Nephron (organoid): ENCODE results near the gene TBC1D24.

Source experiments
- H3K27ac Mint-ChIP-seq, 3 experiments: 2 replicates each; pipeline ENCODE4 v1.8.0; 2020; ENCODE audit warnings: mixed read lengths in 3 of 3, mild to moderate bottlenecking in 2 of 3, moderate library complexity in 1 of 3
- H3K27me3 Mint-ChIP-seq: 2 replicates; pipeline ENCODE4 v1.8.0; 2021; ENCODE audit warnings: low read depth, mild to moderate bottlenecking, moderate library complexity, mixed read lengths
- H3K36me3 Mint-ChIP-seq: 2 replicates; pipeline ENCODE4 v1.8.0; 2020; ENCODE audit warnings: low read depth, mixed read lengths
- H3K4me1 Mint-ChIP-seq: 2 replicates; pipeline ENCODE4 v1.8.0; 2020; ENCODE audit warnings: mixed read lengths
- H3K4me3 Mint-ChIP-seq, 3 experiments: 2 replicates each; pipeline ENCODE4 v1.8.0; 2020; ENCODE audit warnings: mild to moderate bottlenecking in 3 of 3, mixed read lengths in 3 of 3, moderate library complexity in 2 of 3
- H3K9me3 Mint-ChIP-seq: 2 replicates; pipeline ENCODE4 v1.8.0; 2020; ENCODE audit warnings: mixed read lengths
- TF ChIP-seq, protein P1 (sequence below), 3 experiments: fragments of 200-600 bp; sonication (generic); IDR thresholded peaks; one replicate each; pipeline ENCODE4 v1.5.0; 2021; ENCODE audit warnings: antibody characterized with exemption in 3 of 3; ENCODE audit not compliant: unreplicated experiment in 3 of 3

TBC1D24 gene

DNA sequence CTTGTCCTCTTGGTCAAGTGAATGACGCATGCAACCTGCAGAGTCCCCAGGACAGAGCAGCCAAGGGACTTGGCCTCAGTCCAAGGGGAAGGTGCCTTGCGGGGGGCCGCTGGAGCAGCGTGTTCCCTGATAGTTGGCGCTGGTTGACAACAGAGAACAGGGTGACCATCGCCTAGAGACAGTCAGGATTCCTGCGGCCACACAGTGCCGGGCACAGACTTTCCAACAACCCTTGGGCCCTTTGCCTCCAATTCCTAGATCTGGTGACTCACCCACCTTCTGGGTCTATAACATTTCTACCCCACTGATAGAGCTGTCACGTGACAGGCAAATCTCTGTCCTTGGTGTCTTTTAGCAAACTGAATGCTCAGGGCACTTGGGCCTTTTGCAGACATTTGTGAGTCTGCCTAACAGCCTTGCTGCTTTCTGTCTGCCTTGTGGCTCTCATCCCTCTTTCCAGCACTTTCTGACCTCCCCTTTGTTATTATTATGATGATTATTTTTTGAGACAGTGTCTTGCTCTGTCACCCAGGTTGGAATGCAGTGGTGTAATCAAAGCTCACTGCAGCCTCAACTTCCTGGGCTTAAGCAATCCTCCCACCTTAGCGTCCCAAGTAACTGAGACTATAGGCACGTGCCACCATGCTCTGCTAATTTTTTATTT lies 26.9 kb upstream of the TBC1D24 start:
- Mint-ChIP-seq H3K36me3 (peaks cover 58% of the 10 kb centered on the region), H3K27ac (no peak overlapping the region), H3K4me3 (no peak overlapping the region), H3K27me3 (no peaks in the 10 kb centered on the region), H3K9me3 (no peaks in the 10 kb centered on the region), H3K4me1 (no peaks in the 10 kb centered on the region)
- TF ChIP-seq, protein P1, sequence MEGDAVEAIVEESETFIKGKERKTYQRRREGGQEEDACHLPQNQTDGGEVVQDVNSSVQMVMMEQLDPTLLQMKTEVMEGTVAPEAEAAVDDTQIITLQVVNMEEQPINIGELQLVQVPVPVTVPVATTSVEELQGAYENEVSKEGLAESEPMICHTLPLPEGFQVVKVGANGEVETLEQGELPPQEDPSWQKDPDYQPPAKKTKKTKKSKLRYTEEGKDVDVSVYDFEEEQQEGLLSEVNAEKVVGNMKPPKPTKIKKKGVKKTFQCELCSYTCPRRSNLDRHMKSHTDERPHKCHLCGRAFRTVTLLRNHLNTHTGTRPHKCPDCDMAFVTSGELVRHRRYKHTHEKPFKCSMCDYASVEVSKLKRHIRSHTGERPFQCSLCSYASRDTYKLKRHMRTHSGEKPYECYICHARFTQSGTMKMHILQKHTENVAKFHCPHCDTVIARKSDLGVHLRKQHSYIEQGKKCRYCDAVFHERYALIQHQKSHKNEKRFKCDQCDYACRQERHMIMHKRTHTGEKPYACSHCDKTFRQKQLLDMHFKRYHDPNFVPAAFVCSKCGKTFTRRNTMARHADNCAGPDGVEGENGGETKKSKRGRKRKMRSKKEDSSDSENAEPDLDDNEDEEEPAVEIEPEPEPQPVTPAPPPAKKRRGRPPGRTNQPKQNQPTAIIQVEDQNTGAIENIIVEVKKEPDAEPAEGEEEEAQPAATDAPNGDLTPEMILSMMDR (IDR thresholded peaks at IDR 0.05; ENCODE audit: unreplicated experiment in 3 of 3), result no peak

DNA sequence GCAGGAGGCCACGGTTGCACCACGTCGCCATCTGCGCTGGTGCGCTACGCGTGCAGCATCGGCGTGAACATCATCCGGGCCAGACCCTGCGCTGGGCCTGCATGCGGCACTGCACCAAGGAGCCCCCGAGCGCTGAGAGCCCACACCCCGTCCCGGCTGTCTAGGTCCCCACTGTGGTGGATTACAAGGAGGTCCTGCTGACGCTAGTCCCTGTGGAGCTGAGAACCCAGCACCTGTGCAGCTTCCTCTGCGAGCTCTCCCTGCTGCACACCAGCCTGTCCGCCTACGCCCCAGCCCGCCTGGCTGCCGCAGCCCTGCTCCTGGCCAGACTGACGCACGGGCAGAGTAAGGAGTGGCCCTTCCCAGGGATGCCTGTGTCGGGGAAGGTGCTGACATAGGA lies 25.8 kb upstream of the TBC1D24 start:
- Mint-ChIP-seq H3K4me3 (no peak overlapping the region), H3K27ac (no peak overlapping the region), H3K4me1 (no peaks in the 10 kb centered on the region), H3K36me3 (peaks cover 60% of the 10 kb centered on the region), H3K27me3 (no peaks in the 10 kb centered on the region), H3K9me3 (no peaks in the 10 kb centered on the region)
- TF ChIP-seq, protein P1 (IDR thresholded peaks at IDR 0.05; ENCODE audit: unreplicated experiment in 3 of 3), result no peak

DNA sequence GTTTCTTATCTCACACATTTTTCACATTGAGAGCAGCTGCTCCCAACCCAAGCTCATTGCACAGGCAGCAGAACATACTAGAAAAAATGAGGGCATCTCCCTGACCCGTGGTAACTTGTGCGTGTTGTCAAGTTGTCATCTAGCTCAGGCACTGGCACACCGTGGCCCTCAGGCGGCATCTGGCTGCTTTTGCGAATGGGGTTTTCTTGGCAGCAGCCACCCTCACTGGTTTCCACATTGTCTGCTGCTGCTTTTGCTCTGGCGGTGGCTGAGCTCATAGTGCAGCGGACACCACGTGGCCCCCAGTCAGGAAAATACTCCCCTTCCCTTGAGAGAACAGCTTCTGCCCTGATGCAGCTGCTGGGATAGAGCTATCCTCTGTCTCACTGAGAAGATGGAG lies 24.4 kb upstream of the TBC1D24 start:
- H3K4me3 Mint-ChIP-seq, result no peak overlapping the region

DNA sequence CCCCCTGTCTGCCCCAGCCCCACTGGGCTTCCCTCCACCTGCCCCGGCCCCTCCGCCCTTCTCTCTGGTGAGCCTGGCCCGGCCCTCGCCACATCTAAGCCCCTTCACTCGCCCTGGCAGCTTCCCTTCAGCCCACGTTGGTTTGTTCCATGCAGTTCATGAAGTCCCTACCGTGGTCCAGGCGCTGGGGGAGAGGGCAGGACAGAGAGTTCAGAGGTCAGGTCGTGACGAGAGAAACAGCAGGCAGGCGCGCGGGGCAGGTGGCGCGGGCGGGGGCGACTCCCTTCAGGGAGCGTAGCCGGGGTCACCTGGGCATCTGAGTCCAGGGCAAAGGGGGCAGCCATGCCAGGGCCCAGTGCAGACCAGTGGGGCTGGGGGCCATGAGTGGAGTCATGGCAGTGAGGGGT lies 23.9 kb upstream of the TBC1D24 start:
- no peaks in the 10 kb centered on the region for H3K9me3 Mint-ChIP-seq

More for the DNA sequence above, 24.4 kb upstream of the TBC1D24 start:
- TF ChIP-seq, protein P1 (IDR thresholded peaks at IDR 0.05; ENCODE audit: unreplicated experiment in 3 of 3), result no peak
- H3K27ac Mint-ChIP-seq, result no peak overlapping the region
- no peaks in the 10 kb centered on the region for H3K27me3 Mint-ChIP-seq
- H3K4me1 Mint-ChIP-seq, result no peaks in the 10 kb centered on the region
- H3K36me3 Mint-ChIP-seq, result peaks cover 57% of the 10 kb centered on the region
- H3K9me3 Mint-ChIP-seq, result no peaks in the 10 kb centered on the region

DNA sequence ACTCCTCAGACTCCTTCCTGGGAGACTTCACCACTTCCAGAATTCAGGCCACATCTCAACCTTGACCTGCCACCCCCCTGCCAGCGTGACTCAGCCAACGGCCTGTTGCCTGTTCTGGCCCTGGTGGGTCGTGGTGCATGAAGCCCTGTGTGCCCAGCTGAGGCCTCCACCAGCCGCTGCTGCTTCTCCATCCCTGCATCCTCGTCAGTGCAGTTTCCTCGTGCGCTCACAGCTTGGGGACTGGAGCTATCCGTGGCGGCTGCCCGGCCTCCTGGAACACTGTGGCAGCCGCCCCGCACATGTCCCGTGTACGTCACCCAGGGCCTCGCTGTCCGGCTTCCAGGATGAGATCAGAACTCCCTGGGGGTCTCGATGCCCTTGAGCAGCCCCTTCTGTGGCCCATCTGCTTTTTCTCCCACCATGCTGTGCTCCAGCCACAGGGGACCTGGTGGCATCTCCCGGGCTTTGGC lies 23.0 kb upstream of the TBC1D24 start:
- peaks cover 52% of the 10 kb centered on the region for H3K36me3 Mint-ChIP-seq
- no peaks in the 10 kb centered on the region for H3K27me3 Mint-ChIP-seq
- H3K4me1 Mint-ChIP-seq, result no peaks in the 10 kb centered on the region
- TF ChIP-seq, protein P1 (IDR thresholded peaks at IDR 0.05; ENCODE audit: unreplicated experiment in 3 of 3), result no peak
- no peaks in the 10 kb centered on the region for H3K9me3 Mint-ChIP-seq
- no peak overlapping the region for H3K4me3 Mint-ChIP-seq
- H3K27ac Mint-ChIP-seq, result no peak overlapping the region

More for the DNA sequence above, 23.9 kb upstream of the TBC1D24 start:
- H3K4me1 Mint-ChIP-seq, result no peaks in the 10 kb centered on the region
- no peaks in the 10 kb centered on the region for H3K27me3 Mint-ChIP-seq
- TF ChIP-seq, protein P1 (IDR thresholded peaks at IDR 0.05; ENCODE audit: unreplicated experiment in 3 of 3), result no peak
- no peak overlapping the region for H3K4me3 Mint-ChIP-seq
- H3K36me3 Mint-ChIP-seq, result peaks cover 57% of the 10 kb centered on the region
- H3K27ac Mint-ChIP-seq, result no peak overlapping the region

DNA sequence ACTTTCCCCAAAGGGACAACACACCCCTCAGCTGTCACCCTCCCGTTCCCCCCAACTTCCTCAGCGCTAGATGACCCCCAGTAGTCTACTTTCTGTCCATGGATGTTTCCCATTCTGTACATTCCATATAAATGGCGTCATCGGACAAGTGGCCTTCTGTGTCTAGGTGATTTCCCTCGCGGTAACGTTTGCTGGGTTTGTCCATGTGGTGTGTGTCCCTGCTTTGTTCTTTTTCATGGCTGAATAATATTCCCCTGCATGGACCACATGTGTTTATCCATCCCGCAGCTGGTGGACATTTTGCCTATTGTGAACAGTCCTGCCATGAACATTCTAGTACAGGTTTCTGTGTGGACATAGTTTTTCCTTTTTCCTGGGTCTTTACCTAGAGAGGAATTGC lies 22.3 kb upstream of the TBC1D24 start:
- peaks cover 3% of the 10 kb centered on the region for H3K27me3 Mint-ChIP-seq
- H3K9me3 Mint-ChIP-seq, result no peaks in the 10 kb centered on the region
- H3K36me3 Mint-ChIP-seq, result peaks cover 51% of the 10 kb centered on the region
- TF ChIP-seq, protein P1 (IDR thresholded peaks at IDR 0.05; ENCODE audit: unreplicated experiment in 3 of 3), result no peak
- no peak overlapping the region for H3K27ac Mint-ChIP-seq
- H3K4me3 Mint-ChIP-seq, result no peak overlapping the region
- no peaks in the 10 kb centered on the region for H3K4me1 Mint-ChIP-seq
